HG03039 (cell line): ENCODE data around the gene RAP1GAP.

ENCODE experiments used
- ATAC-seq: cut with Tn5 transposase; IDR thresholded peaks from one replicate; pipeline ENCODE4 v1.9.1; 2021; ENCODE audit warnings: mild to moderate bottlenecking, moderate library complexity; ENCODE audit not compliant: unreplicated experiment

Gene RAP1GAP

GRCh38 chr1:21553116-21553926, 115.8 kb downstream of the RAP1GAP start:
- no peak for ATAC-seq

GRCh38 chr1:21552715-21553114, 116.4 kb downstream of the RAP1GAP start:
- no peak for ATAC-seq

- no peak for ATAC-seq
These were observed 118.2 kb downstream of the RAP1GAP start for GRCh38 chr1:21550866-21551475.

- no peak for ATAC-seq
These were observed 119.1 kb downstream of the RAP1GAP start for GRCh38 chr1:21550097-21550496.

GRCh38 chr1:21547876-21548275, 121.3 kb downstream of the RAP1GAP start:
- ATAC-seq = no peak
